AG08396 (cell line): ENCODE results near the gene EVPLL.
A peak's percentile ranks its signal among the peaks of the same experiment; 100 is the strongest.
"Not testable (repeated sequence)": the region's sequence is repeated elsewhere in the genome, so short reads cannot be mapped to it uniquely, and the experiment has no call there.

ENCODE experiments used
- DNase-seq: peaks from one replicate; pipeline ENCODE4 v3.0.0; 2012; ENCODE audit warnings: low spot score, mixed read lengths

The EVPLL gene

GRCh38 chr17:18377437-18378204 lies at the start of gene EVPLL:
TSS of gene EVPLL (plus strand) at chr17:18377778. CDS start at chr17:18380938, 3,160 bp downstream.
- no peak for DNase-seq

DNA sequence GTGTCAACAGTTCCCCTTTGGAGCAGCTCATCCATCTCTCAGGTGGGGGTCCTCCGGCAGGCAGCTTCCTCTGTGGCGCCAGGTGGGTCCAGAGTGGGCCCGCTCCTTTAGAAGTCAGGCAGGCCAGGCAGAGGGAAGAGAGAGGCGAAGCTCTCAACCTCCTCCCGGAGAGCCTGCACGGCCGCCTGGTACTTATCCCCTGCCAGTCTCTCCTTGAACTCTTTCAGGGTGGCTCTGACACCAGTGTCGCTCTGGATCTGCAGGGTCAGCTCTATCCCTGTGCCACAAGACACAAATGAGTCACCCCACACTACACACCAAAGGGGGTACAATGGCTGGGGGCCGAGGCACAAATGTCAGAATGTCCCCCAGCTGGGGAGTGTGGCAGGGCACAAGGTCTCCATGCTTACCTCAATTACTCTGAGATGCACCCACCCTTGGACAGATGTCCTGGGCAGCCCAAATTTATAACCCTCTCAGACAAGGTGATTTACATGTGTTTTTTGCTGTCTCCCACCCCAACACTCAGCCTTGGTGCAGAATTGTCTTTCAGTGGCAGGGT lies 48.9 kb upstream of the EVPLL start:
- DNase-seq, result no peak

GRCh38 chr17:18331879-18332278 lies 45.7 kb upstream of the EVPLL start:
- DNase-seq, result no peak

GRCh38 chr17:18332909-18333489 lies 44.6 kb upstream of the EVPLL start:
- peak; percentile 18 for DNase-seq

GRCh38 chr17:18338158-18338557 lies 39.4 kb upstream of the EVPLL start:
- not testable (repeated sequence) for DNase-seq

- DNase-seq, result no peak
Measured at GRCh38 chr17:18339933-18340332, 37.6 kb upstream of the EVPLL start.

GRCh38 chr17:18344021-18344420 lies 33.6 kb upstream of the EVPLL start:
- DNase-seq, result no peak

DNA sequence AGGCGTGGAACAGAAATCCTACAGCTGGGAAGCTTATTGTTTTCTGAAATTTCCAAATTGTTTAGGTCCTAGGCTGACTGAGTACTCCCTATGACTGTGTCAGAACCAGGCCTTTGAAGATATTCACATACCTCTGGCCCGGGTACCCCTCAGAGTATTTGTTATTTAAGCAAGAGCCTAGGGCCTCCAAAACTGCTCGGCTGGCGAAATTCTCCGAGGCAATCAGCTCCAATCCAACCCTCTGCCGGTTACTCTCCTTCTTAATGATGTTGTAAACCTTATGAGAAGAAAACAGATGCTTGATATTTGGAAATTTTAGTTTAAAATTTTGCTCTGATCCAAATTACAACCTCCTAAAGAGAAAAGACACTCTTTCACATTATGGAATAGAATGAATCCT lies 24.0 kb upstream of the EVPLL start:
- DNase-seq, result no peak

- no peak for DNase-seq
Measured at GRCh38 chr17:18356624-18357023, 21.0 kb upstream of the EVPLL start.

DNA sequence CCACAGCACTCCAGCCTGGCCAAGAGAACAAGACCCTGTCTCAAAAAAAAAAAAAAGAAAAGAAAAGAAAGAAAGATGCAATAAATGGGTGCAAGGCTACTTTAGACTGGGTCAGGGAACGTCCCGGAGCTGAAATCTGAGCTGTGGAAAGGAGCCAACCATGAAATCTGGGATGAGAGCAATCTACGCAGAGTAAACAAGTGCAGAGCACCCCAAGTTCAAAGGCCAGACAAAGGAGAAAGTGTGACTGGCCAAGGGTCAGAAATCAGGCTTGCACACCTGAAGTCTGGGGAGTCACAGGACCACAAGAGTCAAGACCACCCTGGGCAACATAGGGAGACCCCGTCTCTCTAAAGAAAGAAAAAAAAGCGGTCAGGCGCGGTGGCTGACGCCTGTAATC lies 17.1 kb upstream of the EVPLL start:
- no peak for DNase-seq

GRCh38 chr17:18361837-18362697 lies 15.5 kb upstream of the EVPLL start:
- DNase-seq, result no peak

- DNase-seq, result peak; percentile 36
Measured at GRCh38 chr17:18362698-18363100, 14.9 kb upstream of the EVPLL start.

DNA sequence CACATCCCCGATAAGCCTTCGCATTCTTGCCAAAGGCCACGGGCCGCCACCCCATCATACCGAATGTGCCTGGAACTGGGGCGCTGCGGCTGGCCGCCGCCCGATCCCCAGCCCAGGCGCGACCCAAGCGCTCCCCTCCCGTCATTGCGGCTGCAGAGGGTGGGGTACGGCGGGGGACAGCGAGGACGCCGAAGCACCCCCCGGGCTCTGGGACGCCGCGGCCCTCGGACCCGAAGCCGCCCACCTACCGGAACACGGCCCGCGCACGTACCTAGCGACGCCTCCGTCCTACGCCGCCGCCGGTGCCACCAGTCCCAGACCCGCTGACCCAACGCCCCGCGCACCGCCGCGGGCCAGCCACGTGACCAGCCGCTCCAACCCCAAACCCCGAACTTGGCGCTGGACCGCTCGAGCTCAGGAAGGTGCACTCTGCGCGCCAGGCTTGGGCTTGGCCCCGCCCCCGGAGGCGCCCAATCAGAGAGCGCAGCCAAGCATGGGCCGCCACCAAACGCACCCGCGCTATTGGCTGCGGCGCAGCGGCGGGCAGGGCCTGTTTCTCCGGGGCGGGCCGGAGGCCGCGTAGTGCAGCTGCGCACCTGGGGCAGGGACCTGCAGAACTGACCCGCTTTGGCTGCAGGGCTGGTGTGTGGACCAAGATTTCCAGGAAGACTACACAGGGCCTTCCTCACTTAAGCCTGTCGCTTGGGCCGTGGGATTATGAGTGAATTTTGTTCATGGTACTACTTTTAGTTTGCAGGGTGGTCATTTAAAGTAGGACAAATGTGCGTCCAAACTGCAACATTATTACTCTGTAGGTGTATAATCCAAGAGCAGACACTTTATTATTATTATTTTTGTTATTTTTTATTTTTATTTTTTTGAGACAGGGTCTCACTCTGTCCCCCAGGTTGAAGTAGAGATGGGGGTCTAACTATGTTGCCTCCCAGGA lies 14.2 kb upstream of the EVPLL start, which contains the start of gene SHMT1:
Gene SHMT1 (minus strand): TSS at position 450 of the 949 bp plus-strand sequence. CDS start 7,569 bp downstream, outside the sequence.
- DNase-seq, result peak; percentile 98

GRCh38 chr17:18364166-18364565 lies 13.4 kb upstream of the EVPLL start:
- no peak for DNase-seq

DNA sequence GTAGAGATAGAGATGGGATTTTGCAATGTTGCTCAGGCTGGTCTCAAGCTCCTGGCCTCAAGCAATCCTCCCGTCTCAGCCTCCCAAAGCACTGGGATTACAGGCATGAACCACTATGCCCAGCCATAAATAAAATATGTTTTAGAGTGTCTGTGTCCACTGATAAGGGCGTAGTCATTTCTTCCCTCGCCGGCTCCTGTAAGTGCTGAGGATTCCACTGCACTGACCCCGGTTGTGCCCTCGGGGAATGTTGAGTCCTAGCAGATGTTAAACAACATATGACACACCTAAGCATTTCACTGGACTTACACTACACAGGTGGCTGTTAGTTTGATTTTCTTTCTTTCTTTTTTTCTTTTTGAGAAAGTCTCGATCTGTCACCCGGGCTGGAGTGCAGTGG lies 8.6 kb upstream of the EVPLL start:
- DNase-seq, result no peak

- no peak for DNase-seq
Measured at GRCh38 chr17:18370761-18371160, 6.8 kb upstream of the EVPLL start.

DNA sequence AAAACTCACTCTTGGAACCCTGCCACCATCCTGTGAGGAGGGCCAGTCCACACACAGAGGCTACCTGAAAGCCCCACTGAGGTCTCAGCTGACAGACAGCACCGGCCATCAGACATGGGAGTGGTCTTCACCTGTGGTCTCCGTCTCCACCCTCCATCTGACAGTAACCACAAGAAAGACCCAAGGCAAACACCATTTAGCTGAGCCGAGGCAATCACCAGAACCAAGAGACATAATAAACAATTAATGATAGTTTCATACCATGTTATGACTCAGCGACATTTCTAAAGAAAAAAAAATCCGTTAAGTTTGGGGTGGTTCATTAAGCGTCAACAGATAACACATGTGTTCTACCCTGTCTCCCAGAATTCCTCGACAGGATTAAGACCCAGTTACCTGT lies 6.1 kb upstream of the EVPLL start:
- DNase-seq, result no peak

DNA sequence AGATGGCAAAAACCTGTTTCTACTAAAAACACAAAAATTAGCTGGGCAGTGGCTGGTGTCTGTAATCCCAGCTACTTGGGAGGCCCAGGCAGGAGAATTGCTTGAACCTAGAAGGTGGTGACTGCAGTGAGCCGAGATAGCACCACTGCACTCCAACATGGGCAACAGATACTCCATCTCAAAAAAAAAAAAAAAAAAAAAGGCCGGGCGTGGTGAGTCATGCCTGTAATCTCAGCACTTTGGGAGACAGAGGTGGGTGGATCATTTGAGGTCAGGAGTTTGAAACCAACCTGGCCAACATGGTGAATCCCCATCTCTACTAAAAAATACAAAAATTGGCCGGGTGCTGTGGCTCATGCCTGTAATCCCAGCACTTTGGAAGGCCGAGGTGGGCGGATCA lies 4.4 kb upstream of the EVPLL start:
- not testable (repeated sequence) for DNase-seq

- no peak for DNase-seq
Measured at GRCh38 chr17:18374216-18374615, 3.4 kb upstream of the EVPLL start.

GRCh38 chr17:18378205-18378505 lies 577 bp downstream of the EVPLL start:
- DNase-seq, result no peak

DNA sequence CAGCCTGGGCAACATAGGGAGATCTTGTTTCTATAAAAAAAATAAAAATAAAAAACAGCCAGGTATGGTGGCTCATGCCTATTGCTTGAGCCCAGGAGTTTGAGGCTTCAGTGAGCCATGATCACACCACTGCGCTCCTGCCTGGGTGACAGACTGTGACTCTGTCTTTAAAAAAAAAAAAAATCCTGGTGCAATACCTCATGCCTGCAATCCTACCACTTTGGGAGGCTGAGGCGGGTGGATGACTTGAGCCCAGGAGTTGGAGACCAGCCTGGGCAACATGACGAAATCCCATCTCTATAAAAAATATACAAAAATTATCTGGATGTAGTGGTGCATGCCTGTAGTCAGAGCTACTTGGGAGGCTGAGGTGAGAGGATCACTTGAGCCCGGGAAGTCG lies 1.0 kb downstream of the EVPLL start:
- not testable (repeated sequence) for DNase-seq
